ENCODE results near the gene EIF4A2.

The EIF4A2 gene

GRCh38 chr3:186759231-186759930 is 24.0 kb upstream of the EIF4A2 start:
- DNase-seq (ENCODE audit: low read depth, low spot score) = no peak
- peaks cover 1% of the 10 kb centered on the region; the same call in 1 of the 2 replicates for H3K4me1 ChIP-seq (ENCODE audit: control insufficient read depth, insufficient read depth, low read length)
- H3K4me3 ChIP-seq (ENCODE audit: low read length) = no peak overlapping the region
- no peaks in the 10 kb centered on the region for H3K36me3 ChIP-seq (ENCODE audit: control insufficient read depth, insufficient read depth, low read length)
- H3K9me3 ChIP-seq (ENCODE audit: control insufficient read depth, insufficient read depth, low read length) = no peaks in the 10 kb centered on the region
- WGBS (ENCODE audit: insufficient coverage, insufficient read length) = no CpG with 5 or more reads among the region's 11 CpGs
- H3K27ac ChIP-seq (ENCODE audit: low read length) = no peak overlapping the region
- H3K27me3 ChIP-seq (ENCODE audit: control insufficient read depth, insufficient read depth, low read length) = no peaks in the 10 kb centered on the region

- no peaks in the 10 kb centered on the region for H3K36me3 ChIP-seq (ENCODE audit: control insufficient read depth, insufficient read depth, low read length)
- no peak overlapping the region for H3K27ac ChIP-seq (ENCODE audit: low read length)
- H3K27me3 ChIP-seq (ENCODE audit: control insufficient read depth, insufficient read depth, low read length) = no peaks in the 10 kb centered on the region
- DNase-seq (ENCODE audit: low read depth, low spot score) = no peak
- no CpG with 5 or more reads among the region's 10 CpGs for WGBS (ENCODE audit: insufficient coverage, insufficient read length)
- no peak overlapping the region for H3K4me3 ChIP-seq (ENCODE audit: low read length)
- H3K4me1 ChIP-seq (ENCODE audit: control insufficient read depth, insufficient read depth, low read length) = peaks cover 1% of the 10 kb centered on the region; the same call in 1 of the 2 replicates
- no peaks in the 10 kb centered on the region for H3K9me3 ChIP-seq (ENCODE audit: control insufficient read depth, insufficient read depth, low read length)
Measured at GRCh38 chr3:186760141-186760833, 23.1 kb upstream of the EIF4A2 start.

DNA sequence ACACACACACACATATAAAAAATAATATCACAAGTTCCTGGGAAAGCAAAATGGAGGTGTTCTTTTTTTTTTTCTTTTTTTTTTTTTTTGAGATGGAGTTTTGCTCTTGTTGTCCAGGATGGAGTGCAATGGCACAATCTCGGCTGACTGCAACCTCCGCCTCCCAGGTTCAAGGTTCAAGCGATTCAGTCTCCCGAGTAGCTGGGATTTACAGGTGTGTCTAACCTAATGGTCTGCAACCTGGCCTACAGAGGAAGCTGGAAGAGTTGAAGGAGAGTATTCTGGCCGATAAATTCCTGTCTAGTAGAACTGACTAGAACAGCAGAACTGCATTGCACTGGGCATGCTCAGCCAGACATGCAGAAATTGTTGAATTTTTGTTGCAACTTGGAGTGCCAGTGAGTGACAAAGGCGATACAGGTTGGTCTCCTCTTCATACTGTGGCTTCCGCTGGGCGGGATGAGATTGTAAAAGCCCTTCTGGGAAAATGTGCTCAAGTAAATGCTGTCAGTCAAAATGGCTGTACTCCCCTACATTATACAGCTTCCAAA is 22.4 kb upstream of the EIF4A2 start:
- no peak overlapping the region for H3K4me3 ChIP-seq (ENCODE audit: low read length)
- H3K27ac ChIP-seq (ENCODE audit: low read length) = no peak overlapping the region
- no peak for DNase-seq (ENCODE audit: low read depth, low spot score)
- H3K27me3 ChIP-seq (ENCODE audit: control insufficient read depth, insufficient read depth, low read length) = no peaks in the 10 kb centered on the region
- peaks cover 1% of the 10 kb centered on the region; the same call in 1 of the 2 replicates for H3K4me1 ChIP-seq (ENCODE audit: control insufficient read depth, insufficient read depth, low read length)
- WGBS (ENCODE audit: insufficient coverage, insufficient read length) = no CpG with 5 or more reads among the region's 8 CpGs
- no peaks in the 10 kb centered on the region for H3K9me3 ChIP-seq (ENCODE audit: control insufficient read depth, insufficient read depth, low read length)
- no peaks in the 10 kb centered on the region for H3K36me3 ChIP-seq (ENCODE audit: control insufficient read depth, insufficient read depth, low read length)

GRCh38 chr3:186772281-186772694 is 11.1 kb upstream of the EIF4A2 start:
- Histone ChIP-seq H3K4me3 (ENCODE audit: low read length) (no peak overlapping the region), H3K4me1 (ENCODE audit: control insufficient read depth, insufficient read depth, low read length) (peaks cover 5% of the 10 kb centered on the region), H3K27me3 (ENCODE audit: control insufficient read depth, insufficient read depth, low read length) (no peaks in the 10 kb centered on the region), H3K9me3 (ENCODE audit: control insufficient read depth, insufficient read depth, low read length) (no peaks in the 10 kb centered on the region), H3K27ac (ENCODE audit: low read length) (no peak overlapping the region), H3K36me3 (ENCODE audit: control insufficient read depth, insufficient read depth, low read length) (no peaks in the 10 kb centered on the region)
- WGBS (ENCODE audit: insufficient coverage, insufficient read length) = 100% methylated on average over 4 of the region's 26 CpGs
- DNase-seq (ENCODE audit: low read depth, low spot score) = no peak

DNA sequence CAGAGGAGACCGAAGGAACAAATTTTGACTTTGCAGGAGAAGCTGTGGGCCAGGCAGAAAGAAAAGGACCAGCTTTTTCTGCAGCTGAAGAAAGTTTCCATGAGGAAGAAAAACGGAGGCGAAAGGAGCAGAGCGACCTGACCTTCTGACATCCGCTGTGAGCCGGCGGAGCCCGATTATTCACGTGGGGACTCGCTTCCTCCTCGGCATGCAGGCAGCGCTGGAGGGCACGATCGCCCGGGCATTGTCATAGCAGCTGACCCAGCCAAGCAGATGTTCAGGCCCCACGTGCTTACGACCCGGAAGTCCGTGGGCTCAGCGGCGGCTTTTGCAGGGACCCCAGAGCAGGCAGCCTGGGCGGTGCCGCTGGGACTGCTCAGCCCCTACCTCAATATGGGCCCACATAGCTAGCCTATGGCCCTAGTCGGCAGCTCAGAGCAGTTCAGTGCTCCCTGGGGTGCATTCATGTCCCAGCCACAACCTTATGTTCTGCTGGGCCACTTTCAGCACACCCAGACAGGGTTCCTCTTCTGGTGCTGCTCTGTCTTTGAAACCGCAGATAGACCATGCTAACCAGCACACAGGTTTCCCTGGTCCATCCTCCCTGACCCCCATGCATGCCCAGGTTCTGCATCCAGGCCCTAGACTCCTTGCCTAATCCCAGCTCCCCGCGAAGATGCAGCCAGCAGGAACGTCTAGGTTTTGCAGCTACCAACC is 10.5 kb upstream of the EIF4A2 start:
- WGBS (ENCODE audit: insufficient coverage, insufficient read length) = no CpG with 5 or more reads among the region's 28 CpGs
- no peak for DNase-seq (ENCODE audit: low read depth, low spot score)
- Histone ChIP-seq H3K4me3 (ENCODE audit: low read length) (no peak overlapping the region), H3K27me3 (ENCODE audit: control insufficient read depth, insufficient read depth, low read length) (no peaks in the 10 kb centered on the region), H3K27ac (ENCODE audit: low read length) (no peak overlapping the region), H3K4me1 (ENCODE audit: control insufficient read depth, insufficient read depth, low read length) (peaks cover 5% of the 10 kb centered on the region), H3K9me3 (ENCODE audit: control insufficient read depth, insufficient read depth, low read length) (no peaks in the 10 kb centered on the region), H3K36me3 (ENCODE audit: control insufficient read depth, insufficient read depth, low read length) (no peaks in the 10 kb centered on the region)

DNA sequence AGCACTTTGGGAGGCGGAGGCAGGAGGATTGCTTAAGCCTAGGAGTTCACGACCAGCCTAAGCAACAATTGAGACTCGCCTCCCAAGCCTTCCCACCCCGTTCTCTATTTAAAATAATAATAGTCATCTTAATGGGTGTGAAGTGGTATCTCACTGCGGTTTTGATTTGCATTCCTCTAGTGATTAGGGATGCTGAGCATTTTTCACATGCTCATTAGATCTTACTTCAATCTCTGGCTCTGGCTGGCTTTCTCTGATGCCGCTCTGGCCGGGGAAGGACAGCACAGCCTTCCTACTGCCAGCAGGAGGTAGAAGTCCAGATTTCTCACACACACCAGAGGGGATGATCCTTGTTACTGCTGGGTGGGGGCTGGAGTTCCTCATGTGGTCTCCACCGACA is 7.4 kb upstream of the EIF4A2 start:
- Histone ChIP-seq H3K27ac (ENCODE audit: low read length) (no peak overlapping the region), H3K9me3 (ENCODE audit: control insufficient read depth, insufficient read depth, low read length) (no peaks in the 10 kb centered on the region), H3K36me3 (ENCODE audit: control insufficient read depth, insufficient read depth, low read length) (no peaks in the 10 kb centered on the region), H3K4me3 (ENCODE audit: low read length) (no peak overlapping the region), H3K4me1 (ENCODE audit: control insufficient read depth, insufficient read depth, low read length) (peaks cover 5% of the 10 kb centered on the region), H3K27me3 (ENCODE audit: control insufficient read depth, insufficient read depth, low read length) (no peaks in the 10 kb centered on the region)
- DNase-seq (ENCODE audit: low read depth, low spot score) = no peak
- WGBS (ENCODE audit: insufficient coverage, insufficient read length) = no CpG with 5 or more reads among the region's 8 CpGs

GRCh38 chr3:186779204-186779603 is 4.2 kb upstream of the EIF4A2 start:
- no peak for DNase-seq (ENCODE audit: low read depth, low spot score)
- peaks cover 2% of the 10 kb centered on the region; the same call in 1 of the 2 replicates for H3K36me3 ChIP-seq (ENCODE audit: control insufficient read depth, insufficient read depth, low read length)
- H3K9me3 ChIP-seq (ENCODE audit: control insufficient read depth, insufficient read depth, low read length) = no peaks in the 10 kb centered on the region
- WGBS (ENCODE audit: insufficient coverage, insufficient read length) = no CpG with 5 or more reads among the region's 5 CpGs
- H3K4me3 ChIP-seq (ENCODE audit: low read length) = no peak overlapping the region
- peaks cover 2% of the 10 kb centered on the region; the same call in 1 of the 2 replicates for H3K4me1 ChIP-seq (ENCODE audit: control insufficient read depth, insufficient read depth, low read length)
- no peaks in the 10 kb centered on the region for H3K27me3 ChIP-seq (ENCODE audit: control insufficient read depth, insufficient read depth, low read length)
- H3K27ac ChIP-seq (ENCODE audit: low read length) = no peak overlapping the region

- Histone ChIP-seq H3K27ac (ENCODE audit: low read length) (no peak overlapping the region), H3K4me1 (ENCODE audit: control insufficient read depth, insufficient read depth, low read length) (no peaks in the 10 kb centered on the region), H3K27me3 (ENCODE audit: control insufficient read depth, insufficient read depth, low read length) (no peaks in the 10 kb centered on the region), H3K36me3 (ENCODE audit: control insufficient read depth, insufficient read depth, low read length) (peaks cover 33% of the 10 kb centered on the region; the same call in 1 of the 2 replicates), H3K9me3 (ENCODE audit: control insufficient read depth, insufficient read depth, low read length) (no peaks in the 10 kb centered on the region), H3K4me3 (ENCODE audit: low read length) (peak overlapping the region; percentile 76)
- no peak for DNase-seq (ENCODE audit: low read depth, low spot score)
- WGBS (ENCODE audit: insufficient coverage, insufficient read length) = no CpG with 5 or more reads among the region's 21 CpGs
Measured at GRCh38 chr3:186782542-186783057, 777 bp upstream of the EIF4A2 start.

- no peaks in the 10 kb centered on the region for H3K4me1 ChIP-seq (ENCODE audit: control insufficient read depth, insufficient read depth, low read length)
- no peak overlapping the region for H3K27ac ChIP-seq (ENCODE audit: low read length)
- no peaks in the 10 kb centered on the region for H3K9me3 ChIP-seq (ENCODE audit: control insufficient read depth, insufficient read depth, low read length)
- no peak for DNase-seq (ENCODE audit: low read depth, low spot score)
- H3K36me3 ChIP-seq (ENCODE audit: control insufficient read depth, insufficient read depth, low read length) = peaks cover 46% of the 10 kb centered on the region; the same call in 1 of the 2 replicates
- WGBS (ENCODE audit: insufficient coverage, insufficient read length) = no CpG with 5 or more reads among the region's 56 CpGs
- H3K4me3 ChIP-seq (ENCODE audit: low read length) = peak overlapping the region; percentile 76
- no peaks in the 10 kb centered on the region for H3K27me3 ChIP-seq (ENCODE audit: control insufficient read depth, insufficient read depth, low read length)
Measured at GRCh38 chr3:186783731-186784515, 546 bp downstream of the EIF4A2 start.
